ENCODE results near the gene PTPN14.

The PTPN14 gene

GRCh38 chr1:214378492-214378891 is 172.9 kb downstream of the PTPN14 start:
- H3K9me3 ChIP-seq, result no peaks in the 10 kb centered on the region
- no peaks in the 10 kb centered on the region for H3K4me1 ChIP-seq
- TF ChIP-seq CTCF (IDR thresholded peaks at IDR 0.05; ENCODE audit: low read depth, low read length), result no peak
- no peaks in the 10 kb centered on the region for H3K36me3 ChIP-seq
- H3K4me3 ChIP-seq (ENCODE audit: low read depth, low read length), result no peak overlapping the region
- no peak for DNase-seq
- peaks cover 16% of the 10 kb centered on the region for H3K27me3 ChIP-seq

GRCh38 chr1:214377886-214378285 is 173.5 kb downstream of the PTPN14 start:
- TF ChIP-seq CTCF (IDR thresholded peaks at IDR 0.05; ENCODE audit: low read depth, low read length), result no peak
- DNase-seq, result no peak
- H3K4me3 ChIP-seq (ENCODE audit: low read depth, low read length), result no peak overlapping the region
- no peaks in the 10 kb centered on the region for H3K4me1 ChIP-seq
- peaks cover 16% of the 10 kb centered on the region for H3K27me3 ChIP-seq
- H3K36me3 ChIP-seq, result no peaks in the 10 kb centered on the region
- H3K9me3 ChIP-seq, result no peaks in the 10 kb centered on the region

GRCh38 chr1:214377485-214377884 is 173.9 kb downstream of the PTPN14 start:
- no peak for TF ChIP-seq CTCF (IDR thresholded peaks at IDR 0.05; ENCODE audit: low read depth, low read length)
- no peak for DNase-seq
- H3K9me3 ChIP-seq, result no peaks in the 10 kb centered on the region
- no peaks in the 10 kb centered on the region for H3K36me3 ChIP-seq
- H3K4me3 ChIP-seq (ENCODE audit: low read depth, low read length), result no peak overlapping the region
- H3K27me3 ChIP-seq, result peaks cover 16% of the 10 kb centered on the region
- no peaks in the 10 kb centered on the region for H3K4me1 ChIP-seq

GRCh38 chr1:214372092-214372491 is 179.3 kb downstream of the PTPN14 start:
- DNase-seq, result no peak
- Histone ChIP-seq H3K36me3 (no peaks in the 10 kb centered on the region), H3K9me3 (no peaks in the 10 kb centered on the region), H3K4me3 (ENCODE audit: low read depth, low read length) (no peak overlapping the region), H3K27me3 (no peaks in the 10 kb centered on the region; the same call in 1 of the 2 replicates), H3K4me1 (no peaks in the 10 kb centered on the region)
- no peak for TF ChIP-seq CTCF (IDR thresholded peaks at IDR 0.05; ENCODE audit: low read depth, low read length)

GRCh38 chr1:214370615-214371014 is 180.8 kb downstream of the PTPN14 start:
- no peak for TF ChIP-seq CTCF (IDR thresholded peaks at IDR 0.05; ENCODE audit: low read depth, low read length)
- DNase-seq, result no peak
- Histone ChIP-seq H3K4me3 (ENCODE audit: low read depth, low read length) (no peak overlapping the region), H3K4me1 (no peaks in the 10 kb centered on the region), H3K36me3 (no peaks in the 10 kb centered on the region), H3K27me3 (peaks cover 7% of the 10 kb centered on the region; the same call in 1 of the 2 replicates), H3K9me3 (no peaks in the 10 kb centered on the region)

GRCh38 chr1:214369364-214369763 is 182.0 kb downstream of the PTPN14 start:
- no peak for TF ChIP-seq CTCF (IDR thresholded peaks at IDR 0.05; ENCODE audit: low read depth, low read length)
- H3K27me3 ChIP-seq, result peaks cover 14% of the 10 kb centered on the region; the same call in 1 of the 2 replicates
- no peaks in the 10 kb centered on the region for H3K4me1 ChIP-seq
- H3K4me3 ChIP-seq (ENCODE audit: low read depth, low read length), result no peak overlapping the region
- H3K9me3 ChIP-seq, result no peaks in the 10 kb centered on the region
- no peak for DNase-seq
- H3K36me3 ChIP-seq, result no peaks in the 10 kb centered on the region

Data from BE2C (cell line).